ENCODE measurements around the gene ERMP1.
"Not testable (repeated sequence)": the region's sequence is repeated elsewhere in the genome, so short reads cannot be mapped to it uniquely, and the experiment has no call there.

ERMP1 gene

DNA sequence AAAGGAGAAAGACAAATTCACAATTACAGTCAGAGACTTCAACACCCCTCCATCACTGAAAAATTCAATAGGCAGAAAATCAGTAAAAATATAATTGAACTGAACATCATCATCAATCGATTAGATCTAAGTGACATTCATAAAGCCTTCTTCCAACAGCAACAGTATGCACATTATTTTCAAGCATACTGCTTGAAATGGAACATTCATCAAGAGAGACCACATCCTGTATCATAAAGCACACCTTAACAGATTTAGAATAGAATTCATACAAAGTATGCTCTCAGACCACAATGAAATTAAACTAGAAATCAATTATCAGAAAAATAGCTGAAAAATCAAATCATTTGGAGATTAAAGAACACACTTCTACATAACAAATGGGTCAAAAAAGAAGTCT lies 39.1 kb downstream of the ERMP1 start:
- DNase-seq = no peak
- in situ Hi-C loops (cut with HindIII; ENCODE audit: low pct_ligation_motif_present, low pct_unique_long_range_greater_than_20kb, low sequenced_read_pairs) = no loop called here

DNA sequence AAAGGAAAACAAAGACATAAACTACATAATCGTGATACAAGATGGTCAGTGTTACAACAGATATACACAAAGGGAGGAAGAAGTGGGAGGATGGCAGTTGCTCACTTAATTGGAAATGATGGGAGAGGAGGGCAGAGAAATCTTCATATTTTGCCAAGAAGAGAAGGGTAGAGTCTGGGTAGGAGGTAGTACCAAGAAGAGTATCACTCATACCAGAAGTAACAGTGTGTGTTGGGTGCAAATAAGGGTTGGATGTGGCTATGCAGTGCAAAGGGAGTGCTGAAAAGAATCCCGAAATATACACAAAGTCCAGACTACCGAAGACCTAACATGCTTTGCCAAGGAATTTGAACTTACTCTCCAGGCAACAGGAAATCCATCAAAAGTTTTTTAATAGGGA lies 41.0 kb downstream of the ERMP1 start:
- in situ Hi-C loops (cut with HindIII; ENCODE audit: low pct_ligation_motif_present, low pct_unique_long_range_greater_than_20kb, low sequenced_read_pairs) = no loop called here
- DNase-seq = no peak

DNA sequence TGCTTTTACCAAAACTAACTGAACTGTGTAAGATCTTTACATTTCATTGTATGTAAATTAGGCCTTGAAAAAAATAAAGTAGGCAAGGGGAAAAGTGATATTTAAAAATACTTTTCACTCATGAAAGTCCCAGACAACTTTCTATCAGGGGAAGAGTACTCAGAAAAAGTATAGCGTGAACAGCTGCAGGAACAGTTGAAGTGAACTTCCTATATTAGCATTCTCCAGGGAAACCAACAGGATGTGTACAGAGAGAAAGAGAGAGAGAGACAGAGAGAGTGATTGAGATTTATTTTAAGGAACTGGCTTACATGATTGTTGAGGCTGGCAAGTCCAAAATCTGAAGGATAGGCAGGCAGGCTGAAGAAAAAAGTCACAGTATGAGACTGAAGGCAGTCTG lies 42.0 kb downstream of the ERMP1 start:
- in situ Hi-C loops (cut with HindIII; ENCODE audit: low pct_ligation_motif_present, low pct_unique_long_range_greater_than_20kb, low sequenced_read_pairs) = no loop called here
- no peak for DNase-seq

DNA sequence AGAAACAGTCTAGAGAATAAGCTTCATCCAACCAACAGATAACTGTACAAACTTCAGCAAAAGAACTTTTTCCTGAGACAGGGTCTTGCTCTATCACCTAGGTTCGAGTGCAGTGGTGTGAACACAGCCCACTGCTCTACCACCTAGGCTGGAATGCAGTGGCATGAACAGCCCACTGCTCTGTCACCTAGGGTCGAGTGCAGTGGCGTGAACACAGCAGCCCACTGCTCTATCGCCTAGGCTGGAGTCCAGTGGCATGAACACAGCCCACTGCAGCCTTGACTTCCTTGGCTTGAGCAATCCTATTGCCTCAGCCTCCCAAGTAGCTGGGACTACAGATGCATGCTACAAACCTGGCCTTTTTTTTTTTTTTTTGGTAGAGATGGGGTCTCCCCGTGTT lies 43.4 kb downstream of the ERMP1 start:
- in situ Hi-C loops (cut with HindIII; ENCODE audit: low pct_ligation_motif_present, low pct_unique_long_range_greater_than_20kb, low sequenced_read_pairs) = no loop called here
- no peak for DNase-seq

DNA sequence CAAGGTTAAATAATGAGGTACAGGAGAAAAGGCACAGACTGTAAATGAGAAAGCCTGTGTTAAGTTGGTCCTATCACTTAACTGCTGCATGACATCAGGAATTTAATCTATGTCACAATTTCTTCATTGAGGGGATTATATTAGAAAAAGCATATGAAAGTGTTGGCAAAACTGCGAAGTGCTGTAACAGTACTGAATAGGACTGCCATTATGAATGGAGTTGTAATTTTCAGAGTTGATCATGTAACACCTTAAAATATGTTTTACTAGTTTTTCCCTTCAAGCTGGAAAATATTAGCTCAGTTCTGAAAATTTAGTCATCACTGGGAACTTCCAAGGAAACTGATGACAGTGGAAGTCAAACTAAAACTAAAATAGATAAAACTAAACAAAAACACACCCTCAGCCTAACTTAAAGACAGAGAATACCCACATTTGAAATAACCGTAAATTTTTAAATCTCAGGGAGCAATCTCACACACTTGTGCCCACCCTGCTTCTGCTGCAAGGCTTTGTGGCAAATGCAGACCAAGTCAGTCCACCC lies 45.1 kb downstream of the ERMP1 start:
- DNase-seq = no peak
- in situ Hi-C loops (cut with HindIII; ENCODE audit: low pct_ligation_motif_present, low pct_unique_long_range_greater_than_20kb, low sequenced_read_pairs) = no loop called here

DNA sequence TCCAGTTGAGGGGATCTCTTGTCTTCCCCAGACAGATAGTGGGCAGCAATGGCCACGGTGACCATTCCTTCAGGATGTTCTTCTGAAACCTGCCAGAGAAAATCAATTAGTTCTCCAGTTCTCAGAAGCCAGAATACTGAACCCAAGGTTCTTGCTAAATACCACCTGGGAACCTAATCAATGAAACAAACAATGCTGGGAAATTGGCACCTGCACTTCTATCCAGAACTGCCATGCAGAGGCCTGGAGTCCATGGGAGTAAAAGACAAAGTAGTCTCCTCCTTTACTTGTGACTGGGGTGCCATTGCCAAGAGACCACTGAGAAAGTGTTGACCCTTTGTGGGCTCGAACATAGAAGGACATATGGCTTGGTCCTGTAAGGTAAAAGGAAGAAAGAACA lies 45.7 kb downstream of the ERMP1 start:
- in situ Hi-C loops (cut with HindIII; ENCODE audit: low pct_ligation_motif_present, low pct_unique_long_range_greater_than_20kb, low sequenced_read_pairs) = no loop called here
- DNase-seq = no peak

DNA sequence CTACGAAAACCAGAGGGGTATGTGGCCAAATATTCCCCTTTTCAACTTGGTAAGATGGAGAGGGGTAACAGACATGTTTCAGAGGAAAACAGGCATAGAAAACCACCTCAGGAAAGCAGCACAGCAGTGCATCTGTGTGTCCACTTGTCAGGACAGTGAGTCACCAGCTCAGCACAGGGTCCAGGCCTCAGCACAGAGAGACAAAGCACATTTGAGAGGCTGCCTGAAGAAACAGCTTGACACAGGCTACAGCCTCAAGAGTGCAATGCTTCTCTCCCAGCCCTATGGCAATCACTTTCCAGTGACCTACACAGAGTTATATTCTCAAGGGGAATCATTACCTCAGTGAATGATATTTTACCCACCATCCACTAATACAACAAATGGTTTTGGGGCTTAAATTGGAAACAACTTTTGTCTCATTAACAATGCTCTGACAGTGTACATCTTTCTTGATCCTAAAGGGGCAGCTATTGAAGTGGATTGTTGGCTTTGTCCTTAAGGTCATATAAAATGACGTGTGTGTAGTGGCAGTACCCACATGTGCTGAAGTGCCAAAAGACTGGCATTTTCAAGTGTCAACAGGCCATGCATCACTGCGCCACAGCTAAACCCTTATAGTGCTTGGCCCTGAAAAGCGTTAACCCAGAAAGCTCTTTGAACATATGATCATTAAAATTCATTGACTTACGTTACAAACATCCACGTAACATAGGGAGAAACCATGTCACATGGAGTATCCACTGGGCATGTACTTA lies 46.4 kb downstream of the ERMP1 start:
- no peak for DNase-seq
- in situ Hi-C loops (cut with HindIII; ENCODE audit: low pct_ligation_motif_present, low pct_unique_long_range_greater_than_20kb, low sequenced_read_pairs) = no loop called here

DNA sequence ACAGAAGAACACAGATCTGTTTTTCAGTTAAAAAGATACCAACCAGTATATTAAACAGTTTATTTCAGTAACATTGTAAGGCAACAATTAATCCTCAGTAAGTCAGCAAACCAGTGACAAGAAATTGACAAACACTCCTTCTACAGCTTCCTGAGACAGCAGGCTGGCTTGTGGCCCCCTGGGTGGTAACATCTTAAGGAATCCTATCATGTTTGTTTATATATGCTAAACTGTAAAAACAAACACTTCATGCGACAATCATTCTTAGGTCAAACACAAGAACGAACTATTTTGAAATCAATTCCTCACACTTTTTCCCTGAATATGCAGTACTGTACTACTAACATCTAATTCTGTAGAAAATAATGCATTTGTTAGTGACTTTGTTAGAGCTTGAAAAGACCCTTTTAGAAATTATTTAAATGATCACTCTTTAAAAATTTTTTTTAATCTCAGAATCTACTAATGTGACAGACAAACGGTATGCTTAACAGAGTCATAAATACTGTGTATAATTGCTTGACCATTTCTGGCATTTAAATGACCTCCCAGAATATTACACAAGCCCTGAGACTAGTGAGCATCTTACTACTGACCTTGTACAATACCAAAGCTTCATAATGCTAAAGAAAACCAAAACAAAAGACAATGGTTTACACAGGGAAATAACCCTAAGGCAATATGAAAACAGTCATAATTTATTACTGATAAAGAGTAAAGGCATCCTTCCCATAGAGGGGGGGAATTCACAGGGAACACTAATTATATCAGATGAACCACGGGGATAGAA lies 48.2 kb downstream of the ERMP1 start:
- in situ Hi-C loops (cut with HindIII; ENCODE audit: low pct_ligation_motif_present, low pct_unique_long_range_greater_than_20kb, low sequenced_read_pairs) = no loop called here
- DNase-seq = no peak

DNA sequence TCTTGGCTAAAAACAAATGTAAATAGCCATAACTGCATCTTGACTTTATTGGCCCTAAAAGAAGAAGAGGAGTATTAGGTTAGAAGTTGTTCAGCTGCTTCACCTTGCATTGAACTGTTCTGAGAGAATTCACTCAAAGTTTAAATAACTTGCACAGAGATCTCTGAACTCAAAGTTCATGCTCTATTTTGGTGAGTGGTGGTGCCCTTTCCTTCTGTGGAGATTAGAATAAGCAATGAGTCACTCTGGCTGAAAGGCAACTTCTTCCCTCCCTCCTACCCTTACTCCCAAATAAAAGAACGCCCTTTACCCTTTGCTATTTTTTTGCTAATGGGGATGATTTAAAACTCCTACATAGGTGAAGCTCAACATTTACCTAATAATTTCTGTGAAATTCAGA lies 48.9 kb downstream of the ERMP1 start:
- DNase-seq = no peak
- in situ Hi-C loops (cut with HindIII; ENCODE audit: low pct_ligation_motif_present, low pct_unique_long_range_greater_than_20kb, low sequenced_read_pairs) = no loop called here

DNA sequence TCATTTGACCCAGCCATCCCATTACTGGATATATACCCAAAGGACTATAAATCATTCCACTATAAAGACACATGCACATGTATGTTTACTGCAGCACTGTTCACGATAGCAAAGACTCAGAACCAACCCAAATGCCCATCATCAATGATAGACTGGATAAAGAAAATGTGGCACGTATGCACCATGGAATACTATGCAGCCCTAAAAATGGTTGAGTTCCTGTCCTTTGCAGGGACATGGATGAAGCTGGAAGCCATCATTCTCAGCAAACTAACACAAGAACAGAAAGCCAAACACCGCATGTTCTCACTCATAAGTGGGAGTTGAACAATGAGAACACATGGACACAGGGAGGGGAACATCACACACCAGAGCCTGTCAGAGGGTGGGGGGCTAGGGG lies 49.5 kb downstream of the ERMP1 start:
- DNase-seq; in situ Hi-C loops (cut with HindIII; ENCODE audit: low pct_ligation_motif_present, low pct_unique_long_range_greater_than_20kb, low sequenced_read_pairs): not testable (repeated sequence)

DNA sequence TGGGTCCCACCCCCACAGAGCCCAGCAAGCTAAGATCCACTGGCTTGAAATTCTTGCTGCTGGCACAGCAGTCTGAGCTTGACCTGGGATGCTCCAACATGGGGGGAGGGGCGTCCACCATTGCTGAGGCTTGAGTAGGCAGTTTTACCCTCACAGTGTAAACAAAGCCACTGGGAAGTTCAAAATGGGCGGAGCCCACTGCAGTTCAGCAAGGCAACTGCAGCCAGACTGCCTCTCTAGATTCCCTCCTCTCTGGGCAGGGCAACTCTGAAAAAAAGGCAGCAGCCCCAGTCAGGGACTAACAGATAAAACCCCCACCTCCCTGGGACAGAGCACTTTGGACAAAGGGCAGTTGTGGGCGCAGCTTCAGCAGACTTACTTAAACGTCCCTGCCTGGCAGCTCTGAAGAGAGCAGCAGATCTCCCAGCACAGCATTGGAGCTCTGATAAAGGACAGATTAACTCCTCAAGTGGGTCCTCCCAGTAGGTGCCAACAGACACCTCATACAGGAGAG lies 53.2 kb downstream of the ERMP1 start:
- DNase-seq; in situ Hi-C loops (cut with HindIII; ENCODE audit: low pct_ligation_motif_present, low pct_unique_long_range_greater_than_20kb, low sequenced_read_pairs): not testable (repeated sequence)

DNA sequence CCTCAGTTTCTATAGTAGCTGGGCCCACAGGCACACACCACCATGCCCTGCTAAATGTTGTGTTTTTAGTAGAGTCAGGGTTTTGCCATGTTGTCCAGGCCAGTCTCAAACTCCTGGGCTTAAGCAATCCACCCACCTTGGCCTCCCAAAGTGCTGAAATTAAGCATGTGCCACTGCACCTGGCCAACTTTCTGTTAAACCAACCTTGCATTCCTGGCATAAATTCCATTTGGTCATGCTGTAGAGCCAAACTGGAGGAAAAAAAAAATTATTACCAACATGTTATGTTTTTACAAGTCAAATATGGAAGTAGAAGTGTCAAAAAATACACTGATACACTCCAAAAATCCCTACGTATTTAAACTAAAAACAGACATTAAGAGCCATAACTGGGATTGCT lies 54.1 kb downstream of the ERMP1 start:
- DNase-seq = no peak
- in situ Hi-C loops (cut with HindIII; ENCODE audit: low pct_ligation_motif_present, low pct_unique_long_range_greater_than_20kb, low sequenced_read_pairs) = no loop called here

DNA sequence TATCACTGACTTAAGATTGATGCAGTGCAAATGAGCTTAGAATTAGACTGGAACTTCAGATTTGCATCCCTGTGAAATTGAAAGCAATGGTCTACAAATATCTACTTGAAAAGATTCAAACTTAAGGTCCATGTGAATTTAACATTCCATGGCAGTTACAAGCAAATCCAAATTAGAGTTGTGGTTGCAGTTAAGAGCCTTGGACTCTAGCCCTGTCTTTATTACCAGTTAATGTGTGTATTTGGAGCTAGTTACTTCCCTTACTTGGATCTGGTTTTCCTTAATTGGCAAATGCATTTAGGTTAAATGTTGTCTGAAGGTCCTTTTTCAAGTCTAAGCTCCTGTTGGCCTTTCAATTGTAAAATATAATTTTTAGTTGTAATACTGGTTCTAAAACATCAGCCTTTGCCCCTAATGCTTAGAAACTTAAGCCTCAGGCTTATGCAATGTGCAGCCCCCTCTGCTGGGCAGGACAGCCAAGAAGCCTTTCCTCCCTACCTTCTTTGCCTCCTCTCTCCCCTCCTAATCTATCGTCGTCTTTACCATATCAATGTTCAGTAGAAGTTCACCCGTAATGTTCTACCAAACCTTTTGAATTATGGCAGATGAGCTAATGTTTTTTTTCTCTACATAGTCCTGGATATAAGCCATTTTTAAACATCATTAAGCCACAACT lies 59.5 kb downstream of the ERMP1 start:
- in situ Hi-C loops (cut with HindIII; ENCODE audit: low pct_ligation_motif_present, low pct_unique_long_range_greater_than_20kb, low sequenced_read_pairs) = no loop called here
- no peak for DNase-seq

DNA sequence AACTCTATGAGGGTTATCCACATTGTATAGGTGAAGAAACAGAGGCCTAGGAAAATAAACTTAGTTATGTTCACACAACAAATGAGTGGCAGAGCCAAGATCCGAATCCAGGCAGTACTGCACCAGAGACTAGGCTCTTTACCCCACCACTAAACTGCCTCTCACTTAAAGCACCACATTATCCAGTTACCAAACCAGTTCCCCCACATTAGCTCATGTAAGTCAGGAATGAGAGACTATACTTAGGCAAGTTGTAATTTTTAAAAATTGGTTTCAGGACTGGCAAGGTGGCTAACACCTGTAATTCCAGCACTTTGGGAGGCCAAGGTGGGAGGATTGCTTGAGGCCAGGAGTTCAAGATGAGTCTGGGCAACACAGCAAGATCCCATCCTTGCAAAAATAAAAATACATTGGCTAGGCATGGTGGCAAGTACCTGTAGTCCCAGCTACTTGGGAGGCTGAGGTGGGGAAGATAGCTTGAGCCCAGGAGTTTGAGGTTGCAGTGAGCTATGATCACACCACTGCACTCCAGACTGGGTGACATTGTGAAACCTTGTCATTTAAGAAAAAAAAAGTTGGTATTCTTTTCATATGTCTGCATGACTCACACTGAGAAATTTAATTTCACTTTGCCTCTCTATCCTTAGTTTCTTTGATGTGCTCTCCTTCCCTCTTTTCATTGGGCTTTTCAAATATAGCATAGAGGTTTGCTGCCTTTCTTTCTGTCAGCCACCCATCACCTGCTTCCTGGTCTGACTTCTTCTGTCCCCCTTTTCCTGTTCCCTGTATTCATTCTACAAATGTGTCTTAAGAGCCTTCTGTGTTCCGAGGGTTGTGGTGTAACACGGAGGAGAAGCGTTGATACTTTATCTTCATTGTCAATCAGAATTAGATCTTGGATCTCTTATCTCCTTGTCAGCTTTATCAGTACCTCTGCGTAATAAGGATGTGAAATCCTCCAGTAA lies 64.7 kb downstream of the ERMP1 start:
- in situ Hi-C loops (cut with HindIII; ENCODE audit: low pct_ligation_motif_present, low pct_unique_long_range_greater_than_20kb, low sequenced_read_pairs) = no loop called here
- no peak for DNase-seq

DNA sequence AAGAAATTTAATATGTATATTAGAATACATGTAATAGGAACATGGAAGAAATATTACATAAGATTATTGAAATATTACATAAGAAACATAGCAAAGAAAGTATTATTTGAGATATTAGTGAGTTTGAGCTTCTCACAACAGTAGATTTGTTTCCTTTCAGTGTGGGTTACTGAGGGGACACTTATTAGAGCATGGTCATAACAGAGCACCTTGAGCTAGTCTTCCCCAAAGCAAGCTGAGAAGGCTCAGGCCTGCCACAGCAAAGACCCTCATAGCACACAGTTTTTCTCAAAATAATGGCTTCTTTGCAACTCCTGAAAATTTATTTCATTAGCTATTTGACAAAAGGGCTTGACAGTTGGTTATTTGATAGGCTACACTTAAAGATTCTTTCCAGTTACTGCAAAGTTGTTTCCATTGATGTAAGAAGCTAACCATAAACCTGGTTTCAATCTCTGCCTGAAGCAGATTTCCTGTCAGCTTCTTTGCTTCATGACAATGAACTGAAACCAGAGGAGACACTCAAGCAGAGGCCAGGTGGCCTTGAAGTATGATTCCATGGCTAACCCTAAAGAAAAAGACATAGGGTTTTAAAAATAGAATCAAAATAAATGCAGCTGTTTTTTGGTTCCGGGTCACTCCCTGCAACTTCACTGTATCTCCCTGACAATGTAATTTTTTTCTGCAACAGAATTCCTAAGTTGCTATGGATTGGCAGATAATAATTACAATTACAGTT lies 68.6 kb downstream of the ERMP1 start:
- in situ Hi-C loops (cut with HindIII; ENCODE audit: low pct_ligation_motif_present, low pct_unique_long_range_greater_than_20kb, low sequenced_read_pairs) = no loop called here
- DNase-seq = no peak

DNA sequence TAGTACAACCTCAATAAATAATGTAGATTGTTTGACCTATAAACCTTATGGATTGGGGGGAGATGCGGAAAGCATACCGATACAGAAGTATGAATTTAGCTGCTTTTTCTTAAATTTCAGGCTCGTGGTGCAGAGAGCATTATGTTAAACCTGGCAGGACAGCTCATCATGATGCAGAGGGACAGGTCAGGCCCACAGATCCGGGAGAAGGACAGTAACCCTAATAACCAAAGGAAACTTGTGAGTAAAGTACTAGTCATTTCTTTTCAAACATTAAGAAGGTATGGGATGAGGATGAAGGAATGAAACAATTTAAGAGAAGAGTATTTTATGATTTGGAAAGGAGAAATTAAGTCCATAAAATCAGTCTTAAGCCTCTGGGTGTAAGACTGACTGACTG lies 70.5 kb downstream of the ERMP1 start:
- DNase-seq = no peak
- in situ Hi-C loops (cut with HindIII; ENCODE audit: low pct_ligation_motif_present, low pct_unique_long_range_greater_than_20kb, low sequenced_read_pairs) = no loop called here

DNA sequence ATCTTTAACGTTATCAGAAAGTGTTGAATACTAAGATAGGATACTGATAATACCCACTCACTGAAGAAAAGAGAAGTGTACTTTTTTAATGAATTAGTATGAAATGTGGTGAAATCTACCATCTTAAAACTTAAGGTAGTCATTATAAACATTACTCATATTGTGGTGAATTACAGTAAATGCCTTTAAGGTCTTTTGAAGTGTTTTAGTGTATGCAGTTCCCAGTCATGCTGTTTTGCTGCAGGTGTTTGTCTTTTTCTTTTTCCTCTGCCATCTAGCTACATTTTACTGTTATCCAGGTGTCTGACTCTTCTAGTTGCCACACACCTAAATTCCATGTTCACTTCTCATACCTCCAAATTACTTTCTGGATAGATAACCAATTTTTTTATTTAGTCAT lies 72.6 kb downstream of the ERMP1 start:
- in situ Hi-C loops (cut with HindIII; ENCODE audit: low pct_ligation_motif_present, low pct_unique_long_range_greater_than_20kb, low sequenced_read_pairs) = no loop called here
- DNase-seq = no peak

Data from ACHN (cell line).